A673 (cell line): ENCODE measurements around the gene MAPKAP1. TPM values are rescaled to one million over a fixed set of nuclear protein-coding genes. Genes with fewer than 3 reads are reported as not detected.

Experiments used
- BruUV-seq: library from RNA; stranded (reverse); fragments of 400-500 nt; replicated peaks from 2 replicates; lab custom pipeline; 2021; lab: Mats Ljungman, UMichigan
- CTCF ChIA-PET: fragments of 300-600 bp; sonication (Branson Sonifier 250); formaldehyde crosslinking; loops from one replicate; lab custom pipeline; 2022; ENCODE audit warnings: antibody characterized with exemption; lab: Charles Lee
- POLR2A ChIA-PET: fragments of 300-600 bp; sonication (Branson Sonifier 250); formaldehyde crosslinking; loops from one replicate; lab custom pipeline; 2022; ENCODE audit warnings: antibody characterized with exemption; ENCODE audit not compliant: low non-redundant PET; lab: Charles Lee
- DNase-seq: peaks from one replicate; pipeline ENCODE4 v3.0.0-alpha.2; 2015; ENCODE audit warnings: low spot score
- H3K27ac ChIP-seq: fragments of 200-600 bp; sonication (generic); 2 replicates; pipeline ENCODE4 v1.5.1; 2016; ENCODE audit warnings: mixed run types, low read depth, mild to moderate bottlenecking, mixed read lengths, antibody characterized with exemption, low read length; ENCODE audit not compliant: poor library complexity, severe bottlenecking
- H3K27me3 ChIP-seq: fragments of 200-600 bp; sonication (generic); replicated peaks from 2 replicates; pipeline ENCODE4 v1.6.1; 2017; ENCODE audit warnings: mixed run types, low read depth, mild to moderate bottlenecking, mixed read lengths, antibody characterized with exemption, low read length; ENCODE audit not compliant: insufficient read depth, poor library complexity
- H3K36me3 ChIP-seq: fragments of 200-600 bp; sonication (generic); 2 replicates; pipeline ENCODE4 v1.6.1; 2016; ENCODE audit warnings: mixed run types, mild to moderate bottlenecking, mixed read lengths, antibody characterized with exemption, low read length; ENCODE audit not compliant: insufficient read depth, poor library complexity, severe bottlenecking
- H3K4me1 ChIP-seq: fragments of 200-600 bp; sonication (generic); 2 replicates; pipeline ENCODE4 v1.6.1; 2017; ENCODE audit warnings: mixed run types, mild to moderate bottlenecking, mixed read lengths, antibody characterized with exemption, low read length; ENCODE audit not compliant: insufficient read depth, poor library complexity, severe bottlenecking
- H3K4me3 ChIP-seq: fragments of 200-600 bp; sonication (generic); 2 replicates; pipeline ENCODE4 v1.5.1; 2016; ENCODE audit warnings: low read depth, mixed run types, mild to moderate bottlenecking, mixed read lengths, low read length; ENCODE audit not compliant: poor library complexity, severe bottlenecking
- H3K9me3 ChIP-seq: fragments of 200-600 bp; sonication (generic); 2 replicates; pipeline ENCODE4 v1.6.1; 2016; ENCODE audit warnings: mixed run types, low read depth, mild to moderate bottlenecking, mixed read lengths, antibody characterized with exemption, low read length; ENCODE audit not compliant: poor library complexity, severe bottlenecking
- EZH2 ChIP-seq: fragments of 200-600 bp; sonication (generic); IDR thresholded peaks from 2 replicates; pipeline ENCODE4 v1.6.1; 2017; ENCODE audit warnings: borderline replicate concordance, low read depth, mild to moderate bottlenecking, mixed read lengths, antibody characterized with exemption, low read length; ENCODE audit not compliant: poor library complexity, severe bottlenecking
- intact Hi-C: fragments of 100-400 bp; cut with micrococcal nuclease; formaldehyde crosslinking; loops from one replicate; pipeline ENCODE4 v1.10.0; 2022; ENCODE audit not compliant: unreplicated experiment
- total RNA-seq: library from RNA; stranded (reverse); gene quantifications from 2 replicates; pipeline ENCODE4 v1.2.3, GENCODE V29; 2021
- TF ChIP-seq, protein P1 (sequence below): fragments of 300-800, 200-600 bp; sonication (generic); conservative IDR thresholded peaks from 2 replicates; pipeline ENCODE4 v1.5.1; 2017; ENCODE audit warnings: low read depth, mild to moderate bottlenecking, antibody characterized with exemption, low read length, moderate library complexity, mixed read lengths

MAPKAP1 gene
- total RNA-seq, 1 experiment from 2014 or later: 98.7 TPM

DNA sequence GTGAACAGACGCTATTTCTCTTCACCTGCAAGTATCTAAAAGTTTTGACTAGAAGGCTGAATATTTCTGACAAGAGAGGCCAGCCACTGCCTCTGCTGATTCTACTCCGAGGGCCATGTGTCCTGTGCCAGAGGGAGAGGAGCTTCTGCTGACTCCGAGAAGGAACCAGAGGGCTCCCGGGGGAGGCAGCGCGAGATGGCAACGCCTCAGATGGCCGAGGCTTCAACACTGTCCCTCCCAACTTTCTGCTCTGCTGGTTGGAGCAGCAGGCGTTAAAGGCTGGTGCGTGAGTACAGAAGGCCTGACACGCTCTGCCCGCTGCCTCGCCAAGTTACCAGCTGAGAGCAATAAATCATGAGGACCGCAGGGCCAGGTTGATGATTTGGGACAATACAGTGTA is 266.6 kb downstream of the MAPKAP1 start:
- DNase-seq: no peak
- TF ChIP-seq EZH2: no peak
- POLR2A ChIA-PET: no interaction called here
- no peaks in the 10 kb centered on the region for H3K27me3 ChIP-seq
- no peak overlapping the region for H3K4me3 ChIP-seq
- CTCF ChIA-PET: no interaction called here
- no peaks in the 10 kb centered on the region for H3K4me1 ChIP-seq
- BruUV-seq: no TSS peak
- H3K27ac ChIP-seq: no peak overlapping the region
- no peaks in the 10 kb centered on the region for H3K9me3 ChIP-seq
- no peaks in the 10 kb centered on the region for H3K36me3 ChIP-seq
- intact Hi-C loops: no loop called here

DNA sequence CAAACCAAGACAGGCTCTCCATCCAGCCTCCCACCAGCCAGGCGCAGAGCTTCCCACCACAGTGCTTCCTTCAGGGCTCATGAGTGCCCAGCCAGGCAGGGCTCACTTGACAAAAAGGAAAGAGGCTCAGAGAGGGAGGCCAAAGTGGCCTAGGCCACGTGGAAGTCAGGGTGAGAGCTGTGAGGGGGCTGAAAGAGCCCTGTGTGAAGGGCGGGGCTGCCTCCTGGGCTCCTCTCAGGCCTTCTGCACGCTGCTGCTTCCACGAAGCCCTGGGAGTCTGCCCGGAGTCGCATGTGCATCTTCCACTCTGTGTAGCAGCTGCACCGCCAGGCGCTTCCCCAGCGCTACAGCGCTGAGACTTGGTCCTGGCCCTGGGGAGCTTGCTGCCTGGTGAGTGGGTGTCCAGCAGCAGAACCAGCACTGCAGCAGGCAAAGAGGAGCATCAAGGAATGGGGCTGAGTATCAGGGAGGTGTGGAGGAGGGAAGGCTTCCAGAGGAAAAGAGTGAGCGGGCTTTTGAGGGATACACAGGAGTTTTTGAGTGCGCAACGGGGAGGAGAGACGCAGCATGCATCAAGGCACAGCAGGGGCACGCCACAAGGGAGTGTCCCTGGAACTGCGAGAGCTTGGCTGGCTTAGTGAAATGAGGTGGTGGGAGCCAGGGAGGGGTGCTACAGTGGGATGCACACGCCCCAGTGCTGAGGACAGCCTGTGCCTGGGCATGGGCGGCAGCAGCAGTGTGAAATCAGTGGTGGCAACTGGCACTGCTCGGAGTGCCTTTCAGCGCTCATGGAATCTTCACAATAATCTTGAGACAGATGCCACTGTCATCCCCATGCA is 267.4 kb downstream of the MAPKAP1 start:
- ChIA-PET POLR2A (no interaction called here), CTCF (no interaction called here)
- intact Hi-C loops: no loop called here
- Histone ChIP-seq H3K4me1 (no peaks in the 10 kb centered on the region), H3K9me3 (no peaks in the 10 kb centered on the region), H3K4me3 (no peak overlapping the region), H3K27ac (no peak overlapping the region), H3K36me3 (no peaks in the 10 kb centered on the region), H3K27me3 (no peaks in the 10 kb centered on the region)
- BruUV-seq: no TSS peak
- TF ChIP-seq, protein P1, sequence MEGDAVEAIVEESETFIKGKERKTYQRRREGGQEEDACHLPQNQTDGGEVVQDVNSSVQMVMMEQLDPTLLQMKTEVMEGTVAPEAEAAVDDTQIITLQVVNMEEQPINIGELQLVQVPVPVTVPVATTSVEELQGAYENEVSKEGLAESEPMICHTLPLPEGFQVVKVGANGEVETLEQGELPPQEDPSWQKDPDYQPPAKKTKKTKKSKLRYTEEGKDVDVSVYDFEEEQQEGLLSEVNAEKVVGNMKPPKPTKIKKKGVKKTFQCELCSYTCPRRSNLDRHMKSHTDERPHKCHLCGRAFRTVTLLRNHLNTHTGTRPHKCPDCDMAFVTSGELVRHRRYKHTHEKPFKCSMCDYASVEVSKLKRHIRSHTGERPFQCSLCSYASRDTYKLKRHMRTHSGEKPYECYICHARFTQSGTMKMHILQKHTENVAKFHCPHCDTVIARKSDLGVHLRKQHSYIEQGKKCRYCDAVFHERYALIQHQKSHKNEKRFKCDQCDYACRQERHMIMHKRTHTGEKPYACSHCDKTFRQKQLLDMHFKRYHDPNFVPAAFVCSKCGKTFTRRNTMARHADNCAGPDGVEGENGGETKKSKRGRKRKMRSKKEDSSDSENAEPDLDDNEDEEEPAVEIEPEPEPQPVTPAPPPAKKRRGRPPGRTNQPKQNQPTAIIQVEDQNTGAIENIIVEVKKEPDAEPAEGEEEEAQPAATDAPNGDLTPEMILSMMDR: no peak
- no peak for TF ChIP-seq EZH2
- DNase-seq: no peak

- POLR2A ChIA-PET: no interaction called here
Measured at GRCh38 chr9:125438506-125439433, 268.2 kb downstream of the MAPKAP1 start.

More at GRCh38 chr9:125438506-125439433, 268.2 kb downstream of the MAPKAP1 start:
- intact Hi-C loops: no loop called here
- no peak overlapping the region for H3K27ac ChIP-seq
- TF ChIP-seq EZH2: no peak
- TF ChIP-seq, protein P1: no peak
- no peak overlapping the region for H3K4me3 ChIP-seq
- CTCF ChIA-PET: no interaction called here
- peaks cover 3% of the 10 kb centered on the region for H3K4me1 ChIP-seq
- H3K9me3 ChIP-seq: no peaks in the 10 kb centered on the region
- H3K36me3 ChIP-seq: no peaks in the 10 kb centered on the region
- BruUV-seq: TSS peak; percentile 49
- no peaks in the 10 kb centered on the region for H3K27me3 ChIP-seq
- DNase-seq: no peak
